PFSK-1 (cell line): ENCODE measurements around the gene B4GALNT4.

Experiments used
- FOXP2 ChIP-seq: optimal IDR thresholded peaks from 2 replicates; pipeline ENCODE3; 2011; ENCODE audit warnings: borderline replicate concordance, control low read depth, inconsistent platforms; ENCODE audit not compliant: insufficient read depth; ENCODE audit errors: extremely low read length, extremely low read depth
- POLR2AphosphoS5 ChIP-seq: IDR thresholded peaks from 2 replicates; pipeline ENCODE4 v1.6.1; 2012; ENCODE audit warnings: low read depth, mild to moderate bottlenecking, control low read depth, low read length, moderate library complexity
- SIN3A ChIP-seq: IDR thresholded peaks from 2 replicates; pipeline ENCODE4 v1.6.1; 2012; ENCODE audit warnings: mild to moderate bottlenecking, low read length, moderate library complexity, borderline replicate concordance; ENCODE audit not compliant: insufficient read depth
- TAF1 ChIP-seq: IDR thresholded peaks from 2 replicates; pipeline ENCODE4 v1.6.1; 2012; ENCODE audit warnings: low read length, control low read depth, borderline replicate concordance; ENCODE audit not compliant: insufficient read depth
- TF ChIP-seq, protein P1 (sequence below), 2 experiments: IDR thresholded peaks; 2 replicates each; pipeline versions ENCODE4 v1.6.1 to v1.8.0; 2011 to 2012; ENCODE audit warnings: low read depth in 2 of 2, low read length in 2 of 2, control low read depth in 1 of 2, inconsistent platforms in 1 of 2, mild to moderate bottlenecking in 1 of 2, moderate library complexity in 1 of 2; ENCODE audit not compliant: insufficient read depth in 1 of 2

The B4GALNT4 gene

DNA sequence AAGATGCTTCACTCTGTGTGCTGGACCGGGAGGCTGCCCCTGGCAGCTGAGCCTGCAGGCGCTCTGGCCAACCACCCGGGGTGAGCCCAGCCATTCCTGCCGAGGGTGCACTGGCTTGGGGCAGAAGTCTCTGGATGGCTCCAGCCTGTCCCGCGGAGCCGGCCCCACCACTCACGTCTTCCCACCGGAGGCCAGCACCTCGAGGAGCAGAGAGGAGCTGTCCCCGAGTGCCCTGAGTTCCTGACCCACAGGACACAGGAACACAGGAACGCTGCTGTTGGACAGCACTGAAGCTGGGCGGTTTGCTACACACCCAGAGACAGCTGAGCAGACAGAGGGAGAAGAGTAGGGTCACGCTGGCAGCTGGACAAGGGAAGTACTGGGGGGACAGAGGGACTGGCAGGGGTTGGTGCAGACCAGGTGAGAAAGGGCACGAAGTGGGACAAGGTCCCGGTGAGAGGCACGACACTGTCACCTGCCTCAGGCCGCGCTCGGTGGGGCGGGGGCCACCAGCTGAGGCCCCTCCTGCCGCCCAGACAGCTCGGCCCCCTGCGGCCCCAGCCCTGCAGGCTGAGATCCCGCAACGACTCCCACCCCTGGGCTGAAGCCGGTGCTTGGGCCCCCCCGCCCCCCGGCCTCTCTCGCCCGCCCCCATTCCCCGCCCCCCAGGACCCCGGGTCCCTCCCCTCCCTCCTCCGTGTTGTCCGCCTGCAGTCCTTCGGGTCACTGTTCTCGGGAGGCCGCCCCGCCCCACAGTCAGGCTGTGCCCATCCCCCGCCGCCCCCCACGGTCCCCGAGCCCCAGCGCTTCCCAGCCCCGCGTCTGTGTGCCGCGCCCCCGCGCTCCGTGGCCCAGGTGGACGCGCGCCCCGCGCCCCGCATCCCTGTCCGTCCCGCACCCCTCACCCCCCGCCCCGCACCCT is 624 bp upstream of the B4GALNT4 start:
- TF ChIP-seq, protein P1, sequence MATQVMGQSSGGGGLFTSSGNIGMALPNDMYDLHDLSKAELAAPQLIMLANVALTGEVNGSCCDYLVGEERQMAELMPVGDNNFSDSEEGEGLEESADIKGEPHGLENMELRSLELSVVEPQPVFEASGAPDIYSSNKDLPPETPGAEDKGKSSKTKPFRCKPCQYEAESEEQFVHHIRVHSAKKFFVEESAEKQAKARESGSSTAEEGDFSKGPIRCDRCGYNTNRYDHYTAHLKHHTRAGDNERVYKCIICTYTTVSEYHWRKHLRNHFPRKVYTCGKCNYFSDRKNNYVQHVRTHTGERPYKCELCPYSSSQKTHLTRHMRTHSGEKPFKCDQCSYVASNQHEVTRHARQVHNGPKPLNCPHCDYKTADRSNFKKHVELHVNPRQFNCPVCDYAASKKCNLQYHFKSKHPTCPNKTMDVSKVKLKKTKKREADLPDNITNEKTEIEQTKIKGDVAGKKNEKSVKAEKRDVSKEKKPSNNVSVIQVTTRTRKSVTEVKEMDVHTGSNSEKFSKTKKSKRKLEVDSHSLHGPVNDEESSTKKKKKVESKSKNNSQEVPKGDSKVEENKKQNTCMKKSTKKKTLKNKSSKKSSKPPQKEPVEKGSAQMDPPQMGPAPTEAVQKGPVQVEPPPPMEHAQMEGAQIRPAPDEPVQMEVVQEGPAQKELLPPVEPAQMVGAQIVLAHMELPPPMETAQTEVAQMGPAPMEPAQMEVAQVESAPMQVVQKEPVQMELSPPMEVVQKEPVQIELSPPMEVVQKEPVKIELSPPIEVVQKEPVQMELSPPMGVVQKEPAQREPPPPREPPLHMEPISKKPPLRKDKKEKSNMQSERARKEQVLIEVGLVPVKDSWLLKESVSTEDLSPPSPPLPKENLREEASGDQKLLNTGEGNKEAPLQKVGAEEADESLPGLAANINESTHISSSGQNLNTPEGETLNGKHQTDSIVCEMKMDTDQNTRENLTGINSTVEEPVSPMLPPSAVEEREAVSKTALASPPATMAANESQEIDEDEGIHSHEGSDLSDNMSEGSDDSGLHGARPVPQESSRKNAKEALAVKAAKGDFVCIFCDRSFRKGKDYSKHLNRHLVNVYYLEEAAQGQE (IDR thresholded peaks at IDR 0.05; ENCODE audit: insufficient read depth in 1 of 2, low read depth in 2 of 2, low read length in 2 of 2), result peak; percentile 75 to 85
- no peak for TF ChIP-seq POLR2AphosphoS5

DNA sequence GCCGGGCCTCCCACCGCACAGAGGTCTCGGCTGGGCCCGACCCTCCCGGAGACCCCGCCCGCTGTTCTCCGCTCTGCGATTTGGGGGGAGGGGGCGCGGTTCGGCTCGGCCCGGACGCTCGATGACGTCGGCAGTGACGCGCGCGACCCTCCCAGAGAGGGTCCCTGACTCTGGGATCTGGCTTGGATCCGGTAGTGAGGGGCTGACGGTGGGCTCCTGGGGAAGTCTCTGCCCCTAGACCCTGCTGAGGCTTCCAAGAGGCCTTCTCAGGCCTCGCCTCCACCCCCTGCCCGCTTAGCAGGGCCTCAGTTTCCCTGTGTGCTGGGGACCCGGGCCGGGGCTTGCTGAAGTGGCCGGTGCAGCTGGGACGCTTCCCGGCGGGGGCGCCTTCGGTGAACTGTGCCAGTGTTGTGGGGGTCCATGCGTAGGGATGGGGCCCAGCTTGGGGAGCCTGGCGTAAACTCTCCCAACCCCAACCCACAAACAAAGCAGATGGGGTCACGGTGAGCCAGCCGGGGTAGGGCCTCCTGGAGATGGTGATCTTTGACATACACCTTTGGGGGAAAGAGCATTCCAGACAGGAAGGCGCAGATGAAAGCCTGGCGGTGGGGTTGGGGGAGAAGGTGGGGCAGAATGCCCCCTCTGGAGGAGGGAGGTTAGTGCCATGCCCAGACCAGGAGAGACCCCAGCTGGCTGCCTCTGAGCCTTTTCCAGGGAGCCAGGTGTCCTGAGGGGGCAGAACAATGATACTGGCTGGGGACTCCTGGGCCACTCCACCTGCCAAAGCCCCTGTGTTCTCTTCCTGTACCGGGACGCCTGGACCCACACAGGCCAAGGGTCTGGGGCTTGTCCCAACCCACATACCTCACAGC is 1.0 kb downstream of the B4GALNT4 start:
- no peak for TF ChIP-seq SIN3A
- no peak for TF ChIP-seq TAF1
- no peak for TF ChIP-seq FOXP2
- TF ChIP-seq, protein P1 (IDR thresholded peaks at IDR 0.05; ENCODE audit: insufficient read depth in 1 of 2, low read depth in 2 of 2, low read length in 2 of 2), result no peak
- no peak for TF ChIP-seq POLR2AphosphoS5

DNA sequence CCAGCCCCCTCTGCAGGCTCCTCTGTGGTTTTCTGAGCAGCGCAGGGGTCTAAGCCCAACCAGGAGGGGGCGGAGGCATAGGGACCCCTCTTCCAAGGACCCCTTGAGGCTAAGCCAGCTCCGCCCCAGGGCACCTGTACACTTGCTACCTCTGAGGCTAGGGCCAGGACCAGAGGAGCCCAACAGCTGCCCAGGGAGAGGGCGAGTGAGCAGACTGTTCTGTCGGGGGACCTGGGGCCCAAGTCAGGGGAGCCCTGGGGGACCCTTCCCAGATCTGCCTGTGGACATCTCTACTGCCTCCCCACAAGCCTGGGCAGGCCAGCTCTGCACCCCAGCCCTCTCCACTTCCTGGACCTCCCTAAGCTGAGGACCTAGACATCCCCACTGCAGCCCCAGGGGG is 1.8 kb downstream of the B4GALNT4 start:
- TF ChIP-seq SIN3A, result no peak
- no peak for TF ChIP-seq FOXP2
- TF ChIP-seq POLR2AphosphoS5, result no peak
- TF ChIP-seq TAF1, result no peak
- TF ChIP-seq, protein P1 (IDR thresholded peaks at IDR 0.05; ENCODE audit: insufficient read depth in 1 of 2, low read depth in 2 of 2, low read length in 2 of 2), result no peak

DNA sequence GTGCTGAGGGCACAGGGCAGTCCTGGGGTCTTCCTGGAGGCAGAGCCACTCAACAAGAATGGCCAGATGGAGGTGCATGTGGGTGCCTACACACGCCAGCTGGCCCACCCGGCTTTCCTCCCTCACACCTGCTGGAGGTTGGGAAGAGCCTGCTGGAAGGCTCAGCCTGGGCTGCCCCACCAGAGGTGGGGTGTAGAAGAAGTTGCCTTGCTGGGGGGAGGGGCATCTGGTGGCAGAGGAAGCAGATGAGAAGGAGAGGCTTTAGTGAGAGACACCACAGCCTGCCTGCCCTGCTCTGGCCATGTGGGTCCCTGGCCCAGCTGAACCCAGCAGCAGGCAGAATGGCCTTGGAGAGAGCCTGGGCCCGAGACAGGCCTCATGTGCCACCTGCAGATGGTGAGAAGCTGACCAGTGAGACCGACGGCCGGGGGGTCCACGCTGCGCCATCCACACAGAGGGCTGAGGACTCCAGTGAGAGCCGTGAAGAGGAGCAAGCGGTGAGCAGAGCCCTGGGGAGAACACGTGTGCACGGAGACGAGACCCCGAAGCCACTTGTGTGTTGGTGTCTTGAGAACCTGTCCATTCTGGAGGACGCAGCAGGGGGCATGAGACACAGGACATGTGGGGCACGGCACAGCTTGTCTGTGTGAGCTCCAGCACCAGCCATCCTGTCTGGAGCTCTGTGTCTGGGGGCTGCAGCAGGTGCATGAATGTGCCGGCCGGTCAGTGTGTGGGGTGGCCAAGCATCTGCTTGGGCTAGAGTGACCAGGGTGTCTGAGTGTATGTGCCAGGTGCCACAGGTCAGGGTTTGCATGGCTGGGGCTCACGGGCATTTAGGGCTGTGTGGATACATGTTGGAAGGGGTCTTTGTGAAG is 2.7 kb downstream of the B4GALNT4 start:
- TF ChIP-seq, protein P1 (IDR thresholded peaks at IDR 0.05; ENCODE audit: insufficient read depth in 1 of 2, low read depth in 2 of 2, low read length in 2 of 2), result no peak
- no peak for TF ChIP-seq POLR2AphosphoS5
- no peak for TF ChIP-seq FOXP2
- TF ChIP-seq TAF1, result no peak
- no peak for TF ChIP-seq SIN3A
